Vagina (tissue), 2 donors: ENCODE data around the gene CMSS1. TPM values are rescaled to one million over a fixed set of nuclear protein-coding genes. Genes with fewer than 3 reads are reported as not detected.
A peak's percentile ranks its signal among the peaks of the same experiment; 100 is the strongest.

Source experiments
- DNase-seq, 2 donors: peaks; one replicate each; pipeline ENCODE4 v3.0.0-alpha.2; 2017; ENCODE audit errors: extremely low spot score in 2 of 2
- H3K27ac ChIP-seq: fragments of 200-600 bp; sonication (generic); one replicate; pipeline ENCODE4 v1.5.1; 2019
- H3K27me3 ChIP-seq: fragments of 200-600 bp; sonication (generic); one replicate; pipeline ENCODE4 v1.5.1; 2019
- H3K36me3 ChIP-seq, 2 donors: fragments of 200-600 bp; sonication (generic); one replicate each; pipeline ENCODE4 v1.5.1; 2017 to 2019
- H3K4me1 ChIP-seq: fragments of 200-600 bp; sonication (generic); one replicate; pipeline ENCODE4 v1.5.1; 2019
- H3K4me3 ChIP-seq, 2 donors: fragments of 200-600 bp; sonication (generic); 1 replicate in 1 of 2; 2 replicates in 1 of 2; pipeline ENCODE4 v1.5.1; 2016 to 2019
- H3K9me3 ChIP-seq: fragments of 200-600 bp; sonication (generic); one replicate; pipeline ENCODE4 v1.5.1; 2019
- CTCF ChIP-seq, 3 experiments: fragments of 450-650 bp in 2 of 3; fragments of 200-600 bp in 1 of 3; sonication (generic) in 1 of 3; IDR thresholded peaks; one replicate each; pipeline ENCODE4 v1.5.1; 2017 to 2019; ENCODE audit warnings: antibody characterized with exemption in 3 of 3, mild to moderate bottlenecking in 2 of 3, moderate library complexity in 2 of 3
- POLR2A ChIP-seq, 2 donors: fragments of 450-650 bp; IDR thresholded peaks; one replicate each; pipeline ENCODE4 v1.6.1; 2017; ENCODE audit warnings: antibody characterized with exemption in 2 of 2, mild to moderate bottlenecking in 2 of 2, moderate library complexity in 2 of 2
- POLR2AphosphoS5 ChIP-seq, 2 donors: sonication (generic); formaldehyde crosslinking; IDR thresholded peaks; one replicate each; pipeline ENCODE4 v1.9.0; 2017; ENCODE audit warnings: antibody characterized with exemption in 2 of 2, mild to moderate bottlenecking in 2 of 2, low read depth in 1 of 2; ENCODE audit not compliant: insufficient read depth in 1 of 2
- intact Hi-C: fragments of 100-400 bp; cut with DNase I; formaldehyde crosslinking; loops from one replicate; pipeline ENCODE4 v1.15.1; 2023
- total RNA-seq: library from RNA; depleted of rRNA; stranded (reverse); fragments of >200 nt; gene quantifications from one replicate; pipeline ENCODE4 v1.2.3, GENCODE V29; 2016

CMSS1 gene
- total RNA-seq, 1 donor from 2014 or later, result 21.4 TPM

GRCh38 chr3:99997293-99997692 lies 179.6 kb downstream of the CMSS1 start:
- H3K4me1 ChIP-seq, result peaks cover 6% of the 10 kb centered on the region
- no peak for DNase-seq
- intact Hi-C loops, result no loop called here
- H3K9me3 ChIP-seq, result no peaks in the 10 kb centered on the region
- H3K36me3 ChIP-seq, result no peaks in the 10 kb centered on the region
- no peaks in the 10 kb centered on the region for H3K27me3 ChIP-seq
- H3K4me3 ChIP-seq, result no peak overlapping the region
- no peak for TF ChIP-seq POLR2A (IDR thresholded peaks at IDR 0.05)
- no peak for TF ChIP-seq POLR2AphosphoS5 (IDR thresholded peaks at IDR 0.05; ENCODE audit: insufficient read depth in 1 of 2, low read depth in 1 of 2)
- TF ChIP-seq CTCF (IDR thresholded peaks at IDR 0.05), result no peak
- no peak overlapping the region for H3K27ac ChIP-seq

GRCh38 chr3:99999536-99999935 lies 181.9 kb downstream of the CMSS1 start:
- Histone ChIP-seq H3K4me1 (peaks cover 12% of the 10 kb centered on the region), H3K9me3 (no peaks in the 10 kb centered on the region), H3K27me3 (no peaks in the 10 kb centered on the region), H3K36me3 (no peaks in the 10 kb centered on the region), H3K27ac (no peak overlapping the region), H3K4me3 (no peak overlapping the region)
- intact Hi-C loops, result no loop called here
- TF ChIP-seq POLR2AphosphoS5 (IDR thresholded peaks at IDR 0.05; ENCODE audit: insufficient read depth in 1 of 2, low read depth in 1 of 2), result no peak
- TF ChIP-seq POLR2A (IDR thresholded peaks at IDR 0.05), result no peak
- no peak for TF ChIP-seq CTCF (IDR thresholded peaks at IDR 0.05)
- DNase-seq, result no peak

- no peak overlapping the region for H3K4me3 ChIP-seq
- no peak overlapping the region for H3K27ac ChIP-seq
- H3K9me3 ChIP-seq, result no peaks in the 10 kb centered on the region
- no peak for TF ChIP-seq POLR2AphosphoS5 (IDR thresholded peaks at IDR 0.05; ENCODE audit: insufficient read depth in 1 of 2, low read depth in 1 of 2)
- TF ChIP-seq CTCF (IDR thresholded peaks at IDR 0.05), result no peak
- no peak for TF ChIP-seq POLR2A (IDR thresholded peaks at IDR 0.05)
- H3K36me3 ChIP-seq, result no peaks in the 10 kb centered on the region
- intact Hi-C loops, result no loop called here
- no peak for DNase-seq
- H3K27me3 ChIP-seq, result no peaks in the 10 kb centered on the region
- H3K4me1 ChIP-seq, result peaks cover 24% of the 10 kb centered on the region
These were observed 183.4 kb downstream of the CMSS1 start for GRCh38 chr3:100001083-100001482.

- no peak for DNase-seq
- intact Hi-C loops, result no loop called here
- H3K27me3 ChIP-seq, result no peaks in the 10 kb centered on the region
- H3K36me3 ChIP-seq, result no peaks in the 10 kb centered on the region
- H3K27ac ChIP-seq, result no peak overlapping the region
- TF ChIP-seq POLR2A (IDR thresholded peaks at IDR 0.05), result no peak
- peak in 1 of 2 donors; percentile 77 for TF ChIP-seq POLR2AphosphoS5 (IDR thresholded peaks at IDR 0.05; ENCODE audit: insufficient read depth in 1 of 2, low read depth in 1 of 2)
- no peaks in the 10 kb centered on the region for H3K9me3 ChIP-seq
- peaks cover 31% of the 10 kb centered on the region for H3K4me1 ChIP-seq
- no peak overlapping the region for H3K4me3 ChIP-seq
These were observed 184.0 kb downstream of the CMSS1 start for GRCh38 chr3:100001526-100002270.

- H3K4me3 ChIP-seq, result no peak overlapping the region
- H3K27ac ChIP-seq, result no peak overlapping the region
- TF ChIP-seq POLR2AphosphoS5 (IDR thresholded peaks at IDR 0.05; ENCODE audit: insufficient read depth in 1 of 2, low read depth in 1 of 2) (peak in 1 of 2 donors; percentile 79), CTCF (IDR thresholded peaks at IDR 0.05) (no peak)
- no peak for DNase-seq
- intact Hi-C loops, result no loop called here
- no peaks in the 10 kb centered on the region for H3K27me3 ChIP-seq
- no peaks in the 10 kb centered on the region for H3K9me3 ChIP-seq
- H3K36me3 ChIP-seq, result no peaks in the 10 kb centered on the region
- peaks cover 41% of the 10 kb centered on the region for H3K4me1 ChIP-seq
These were observed 185.1 kb downstream of the CMSS1 start for GRCh38 chr3:100002599-100003350.
